OCI-LY1 (cell line): ENCODE results near the gene DLGAP3.

Experiments
- CTCF ChIP-seq: fragments of 200-600 bp; sonication (generic), shearing (Covaris generic); IDR thresholded peaks from 2 replicates; pipeline ENCODE4 v1.5.1; 2017; ENCODE audit warnings: mild to moderate bottlenecking, antibody characterized with exemption, low read length, moderate library complexity, mixed read lengths
- EZH2 ChIP-seq: fragments of 200-600 bp; sonication (generic), shearing (Covaris generic); IDR thresholded peaks from 2 replicates; pipeline ENCODE4 v1.8.0; 2017; ENCODE audit warnings: borderline replicate concordance, mixed run types, mild to moderate bottlenecking, antibody characterized with exemption, low read length, moderate library complexity, mixed read lengths

GRCh38 chr1:34825455-34826091 is 103.9 kb downstream of the DLGAP3 start:
- TF ChIP-seq EZH2 (no peak), CTCF (no peak)
